GM19455 (cell line): ENCODE results near the gene GSDMA.

Experiments
- ATAC-seq: cut with Tn5 transposase; IDR thresholded peaks from one replicate; pipeline ENCODE4 v1.9.1; 2021; ENCODE audit not compliant: unreplicated experiment

GSDMA gene, protein sequence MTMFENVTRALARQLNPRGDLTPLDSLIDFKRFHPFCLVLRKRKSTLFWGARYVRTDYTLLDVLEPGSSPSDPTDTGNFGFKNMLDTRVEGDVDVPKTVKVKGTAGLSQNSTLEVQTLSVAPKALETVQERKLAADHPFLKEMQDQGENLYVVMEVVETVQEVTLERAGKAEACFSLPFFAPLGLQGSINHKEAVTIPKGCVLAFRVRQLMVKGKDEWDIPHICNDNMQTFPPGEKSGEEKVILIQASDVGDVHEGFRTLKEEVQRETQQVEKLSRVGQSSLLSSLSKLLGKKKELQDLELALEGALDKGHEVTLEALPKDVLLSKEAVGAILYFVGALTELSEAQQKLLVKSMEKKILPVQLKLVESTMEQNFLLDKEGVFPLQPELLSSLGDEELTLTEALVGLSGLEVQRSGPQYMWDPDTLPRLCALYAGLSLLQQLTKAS

DNA sequence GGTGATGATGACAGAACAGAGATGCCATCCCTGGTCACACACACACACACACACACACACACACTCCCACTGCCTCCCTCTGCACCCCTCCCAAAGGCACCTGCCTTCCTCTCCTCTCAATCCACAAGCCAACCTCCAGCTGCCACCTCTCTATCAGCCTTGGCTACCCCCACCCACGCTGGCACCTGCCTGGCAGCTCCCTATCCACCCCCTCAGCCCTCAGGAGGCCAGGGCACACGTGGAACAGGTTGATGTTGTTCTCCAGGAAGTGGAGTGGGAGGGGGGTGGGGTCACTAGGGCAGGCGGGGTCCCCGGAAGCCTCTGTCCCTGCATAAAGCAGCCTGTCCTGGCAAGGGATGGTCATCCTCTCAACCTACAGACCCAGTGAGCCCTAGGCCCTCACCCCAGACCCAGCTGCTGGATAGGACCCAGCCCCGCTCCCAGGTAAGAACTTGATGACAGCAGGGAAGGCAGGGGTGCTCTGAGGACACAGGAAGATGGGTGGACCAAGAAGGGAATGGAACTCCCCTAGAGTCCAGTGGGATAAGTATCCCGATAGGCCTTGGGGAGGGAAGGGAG lies at the start of gene GSDMA:
GSDMA (plus strand) TSS at position 363 of the 579 bp plus-strand sequence. CDS start 2,684 bp downstream, outside the sequence.
- no peak for ATAC-seq

DNA sequence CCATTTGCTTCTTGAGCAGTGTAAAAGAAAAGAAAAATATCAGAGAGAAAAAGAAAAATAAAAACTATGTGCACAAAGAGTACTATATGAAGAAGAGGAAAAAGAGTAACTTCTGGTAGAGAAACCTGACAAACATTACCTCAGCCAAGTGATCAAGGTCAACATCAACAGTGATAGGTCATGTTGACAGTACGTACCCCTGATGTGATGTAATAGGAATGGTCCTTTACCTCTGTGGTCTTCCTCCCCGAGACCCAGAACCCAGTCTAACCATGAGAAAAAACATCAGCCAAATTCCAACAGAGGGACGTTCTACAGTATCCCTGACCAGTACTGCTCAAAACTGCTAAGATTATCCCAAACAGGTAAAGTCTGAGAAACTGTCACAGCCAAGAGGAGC lies 48.8 kb upstream of the GSDMA start:
- no peak for ATAC-seq

DNA sequence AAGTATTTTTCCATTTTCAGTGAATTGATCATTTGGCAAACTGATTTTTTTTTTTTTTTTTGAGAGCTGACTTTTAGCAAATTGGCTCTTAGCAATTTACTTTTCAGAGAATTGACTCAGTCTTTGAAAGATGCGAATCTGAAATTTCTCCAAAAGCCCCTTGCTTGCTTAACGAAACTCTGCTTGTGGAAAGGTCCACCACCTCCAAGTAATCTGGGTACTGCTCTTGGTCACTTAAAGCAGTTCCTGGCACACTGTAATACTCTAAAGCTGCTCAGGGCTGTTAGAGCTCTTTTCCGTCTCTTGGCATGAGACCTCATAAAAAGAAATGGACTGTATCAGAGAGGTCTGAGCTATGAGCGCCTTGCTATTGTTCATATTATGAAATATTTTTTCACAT lies 47.2 kb upstream of the GSDMA start:
- no peak for ATAC-seq

GRCh38 chr17:39916918-39917317 lies 45.9 kb upstream of the GSDMA start:
- no peak for ATAC-seq

GRCh38 chr17:39919087-39919683 lies 43.6 kb upstream of the GSDMA start:
- no peak for ATAC-seq

GRCh38 chr17:39920218-39921210 lies 42.3 kb upstream of the GSDMA start:
- no peak for ATAC-seq

GRCh38 chr17:39921323-39921722 lies 41.5 kb upstream of the GSDMA start:
- ATAC-seq, result no peak

GRCh38 chr17:39922006-39922405 lies 40.8 kb upstream of the GSDMA start:
- no peak for ATAC-seq

GRCh38 chr17:39923230-39923629 lies 39.6 kb upstream of the GSDMA start:
- ATAC-seq, result no peak

DNA sequence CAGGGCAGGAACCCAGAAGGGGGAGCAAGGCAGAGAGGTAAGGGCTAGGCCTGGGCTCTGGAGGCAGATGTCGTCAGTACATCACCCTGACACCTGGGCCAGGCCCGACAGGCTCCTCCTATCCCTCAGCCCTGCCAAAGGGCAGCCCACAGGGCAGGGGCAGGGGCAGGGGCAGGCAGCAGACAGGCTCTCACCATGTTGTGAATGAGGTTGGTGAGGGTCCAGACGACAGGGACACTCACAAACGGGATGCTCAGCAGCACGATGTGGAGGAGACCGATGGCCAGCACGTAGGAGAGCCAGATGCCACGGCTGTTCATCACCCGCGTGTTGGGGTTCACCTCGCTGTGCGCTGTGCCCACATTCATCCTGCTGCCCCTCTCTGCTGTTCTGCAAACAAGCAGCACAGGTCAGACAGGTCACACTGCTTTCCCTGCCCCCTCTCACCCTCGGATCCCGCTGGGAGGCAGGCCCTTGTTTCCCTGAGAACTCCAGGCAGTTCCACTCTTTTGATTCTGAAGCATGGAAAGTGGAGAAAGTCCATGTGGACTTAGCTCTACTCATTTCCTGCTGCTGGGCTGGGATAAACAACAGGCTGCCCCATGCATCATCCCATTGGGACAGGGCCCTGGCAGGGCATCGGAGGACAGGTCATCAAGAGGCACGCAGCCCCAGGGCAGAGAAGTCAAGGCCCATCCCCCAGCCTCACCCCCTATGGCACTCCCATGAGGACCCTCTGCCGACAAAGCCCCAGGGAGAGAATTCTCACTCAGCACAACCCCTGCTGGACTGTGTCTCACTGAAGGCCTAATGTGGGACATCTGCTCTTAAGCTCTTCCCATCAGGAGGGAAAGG lies 38.7 kb upstream of the GSDMA start:
- no peak for ATAC-seq

DNA sequence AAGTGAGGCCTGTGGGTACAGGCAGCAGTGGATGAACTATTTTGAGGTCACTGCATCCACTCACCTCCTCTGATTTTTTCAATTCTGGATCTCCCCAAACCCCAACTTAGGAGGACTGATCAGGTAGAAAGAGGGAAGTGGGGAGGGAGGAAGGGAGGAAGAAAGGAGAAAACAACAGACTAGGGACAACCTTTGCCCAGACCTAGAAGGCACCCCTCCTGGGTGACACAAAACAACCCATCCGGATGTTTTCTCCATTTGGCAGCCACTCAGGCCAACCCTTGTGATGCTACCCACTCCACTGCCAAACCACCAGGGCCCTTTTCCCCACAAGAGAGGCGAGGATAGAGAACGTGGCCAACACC lies 38.1 kb upstream of the GSDMA start:
- no peak for ATAC-seq

- ATAC-seq, result no peak
Measured at GRCh38 chr17:39925282-39926134, 37.3 kb upstream of the GSDMA start.

- ATAC-seq, result no peak
Measured at GRCh38 chr17:39926135-39926587, 36.6 kb upstream of the GSDMA start.

DNA sequence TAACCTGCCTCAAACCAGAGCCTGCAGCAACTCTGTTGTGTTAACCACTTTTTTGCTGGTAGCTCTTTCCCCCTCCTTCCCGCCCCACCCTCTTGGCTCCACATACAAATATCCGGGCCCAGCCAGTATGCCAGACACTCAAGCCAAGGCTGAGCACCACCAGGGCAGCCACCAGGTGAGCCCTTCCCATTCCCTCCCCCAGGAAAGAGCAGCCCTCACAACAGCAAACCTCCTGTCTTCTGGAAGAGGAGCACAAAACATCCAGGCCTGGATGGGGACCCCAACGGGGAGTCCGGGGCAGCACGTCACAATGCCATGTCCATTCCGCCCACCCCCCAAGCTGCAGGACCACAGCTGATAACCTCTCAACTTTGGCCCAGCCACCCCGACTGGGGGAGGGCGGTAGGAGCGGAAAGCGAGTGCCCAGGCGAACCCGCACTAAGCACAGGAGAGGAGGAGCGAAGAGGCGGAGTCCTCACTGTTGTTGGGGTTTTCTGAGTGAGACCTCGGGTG lies 36.2 kb upstream of the GSDMA start:
- ATAC-seq, result peak; percentile 5

- peak; percentile 78 for ATAC-seq
Measured at GRCh38 chr17:39927101-39927928, 35.5 kb upstream of the GSDMA start, which contains the start of the genes LRRC3C and ORMDL3. TSS of gene LRRC3C (plus strand) at chr17:39927732. CDS start at chr17:39941524, 13,792 bp downstream. TSS of gene ORMDL3 (minus strand) at chr17:39927601. CDS start at chr17:39924203, 3,398 bp downstream.

- peak; percentile 16 for ATAC-seq
Measured at GRCh38 chr17:39927929-39928857, 34.6 kb upstream of the GSDMA start.
